ENCODE results near the gene PRRC2B. TPM values are rescaled to one million over a fixed set of nuclear protein-coding genes. Genes with fewer than 3 reads are reported as not detected.

PRRC2B gene
- total RNA-seq, 4 donors from 2014 or later: 102 to 198 (median 108) TPM

GRCh38 chr9:131473198-131473885 lies 79.5 kb downstream of the PRRC2B start:
- H3K9me3 ChIP-seq: no peaks in the 10 kb centered on the region
- WGBS, 2 donors (ENCODE audit: low coverage in 1 of 2): 100% methylated on average over 2 to 3 of the region's 9 CpGs

GRCh38 chr9:131473891-131474290 lies 80.0 kb downstream of the PRRC2B start:
- no peak for TF ChIP-seq CTCF (IDR thresholded peaks at IDR 0.05)
- no peak for TF ChIP-seq EP300 (IDR thresholded peaks at IDR 0.05)
- no peak for TF ChIP-seq POLR2AphosphoS5 (IDR thresholded peaks at IDR 0.05)
- no peak for TF ChIP-seq POLR2A (IDR thresholded peaks at IDR 0.05)
- H3K9me3 ChIP-seq: no peaks in the 10 kb centered on the region
- H3K36me3 ChIP-seq: peaks cover 0 to 100% of the 10 kb centered on the region in 2 donors
- ATAC-seq: no peak
- 65 to 74% methylated on average over 6 to 10 of the region's 10 CpGs for WGBS, 2 donors (ENCODE audit: low coverage in 1 of 2)
- H3K27me3 ChIP-seq: no peaks in the 10 kb centered on the region
- H3K4me3 ChIP-seq: no peak overlapping the region
- H3K4me1 ChIP-seq: peaks cover 0 to 10% (median 0%) of the 10 kb centered on the region in 3 donors
- no peak overlapping the region for H3K27ac ChIP-seq

More at GRCh38 chr9:131473198-131473885, 79.5 kb downstream of the PRRC2B start:
- no peak for ATAC-seq
- Histone ChIP-seq H3K36me3 (peaks cover 0 to 100% of the 10 kb centered on the region in 2 donors), H3K27me3 (no peaks in the 10 kb centered on the region), H3K4me1 (peaks cover 0 to 5% (median 0%) of the 10 kb centered on the region in 3 donors), H3K4me3 (no peak overlapping the region), H3K27ac (no peak overlapping the region)
- TF ChIP-seq EP300 (IDR thresholded peaks at IDR 0.05) (no peak), CTCF (IDR thresholded peaks at IDR 0.05) (no peak), POLR2AphosphoS5 (IDR thresholded peaks at IDR 0.05) (no peak)

- ATAC-seq: no peak
- 87 to 88% methylated on average over 6 to 8 of the region's 16 CpGs for WGBS, 2 donors (ENCODE audit: low coverage in 1 of 2)
- no peaks in the 10 kb centered on the region for H3K9me3 ChIP-seq
- no peak for TF ChIP-seq EP300 (IDR thresholded peaks at IDR 0.05)
- TF ChIP-seq POLR2AphosphoS5 (IDR thresholded peaks at IDR 0.05): no peak
- TF ChIP-seq CTCF (IDR thresholded peaks at IDR 0.05): no peak
- TF ChIP-seq POLR2A (IDR thresholded peaks at IDR 0.05): no peak
- H3K27me3 ChIP-seq: no peaks in the 10 kb centered on the region
- H3K36me3 ChIP-seq: peaks cover 0 to 100% of the 10 kb centered on the region in 2 donors
- peaks cover 0 to 11% (median 0%) of the 10 kb centered on the region in 3 donors for H3K4me1 ChIP-seq
- H3K4me3 ChIP-seq: no peak overlapping the region
- no peak overlapping the region for H3K27ac ChIP-seq
These were observed 80.8 kb downstream of the PRRC2B start for GRCh38 chr9:131474711-131475110.

- Histone ChIP-seq H3K36me3 (peaks cover 0 to 100% of the 10 kb centered on the region in 2 donors), H3K9me3 (no peaks in the 10 kb centered on the region), H3K27me3 (no peaks in the 10 kb centered on the region), H3K4me3 (no peak overlapping the region), H3K4me1 (peaks cover 0 to 11% (median 0%) of the 10 kb centered on the region in 3 donors), H3K27ac (no peak overlapping the region)
- WGBS, 2 donors (ENCODE audit: low coverage in 1 of 2): 84% methylated on average over 4 to 23 of the region's 46 CpGs
- no peak for ATAC-seq
- TF ChIP-seq POLR2A (IDR thresholded peaks at IDR 0.05) (no peak), POLR2AphosphoS5 (IDR thresholded peaks at IDR 0.05) (no peak), CTCF (IDR thresholded peaks at IDR 0.05) (no peak), EP300 (IDR thresholded peaks at IDR 0.05) (no peak)
These were observed 81.4 kb downstream of the PRRC2B start for GRCh38 chr9:131475111-131475955.
